Effector CD8-positive, alpha-beta T cell (primary cell): ENCODE measurements around the gene LIG1.
"Not testable (repeated sequence)": the region's sequence is repeated elsewhere in the genome, so short reads cannot be mapped to it uniquely, and the experiment has no call there.

Source experiments
- DNase-seq: peaks from one replicate; lab custom pipeline; 2025; lab: John Stamatoyannopoulos, UW

The LIG1 gene

DNA sequence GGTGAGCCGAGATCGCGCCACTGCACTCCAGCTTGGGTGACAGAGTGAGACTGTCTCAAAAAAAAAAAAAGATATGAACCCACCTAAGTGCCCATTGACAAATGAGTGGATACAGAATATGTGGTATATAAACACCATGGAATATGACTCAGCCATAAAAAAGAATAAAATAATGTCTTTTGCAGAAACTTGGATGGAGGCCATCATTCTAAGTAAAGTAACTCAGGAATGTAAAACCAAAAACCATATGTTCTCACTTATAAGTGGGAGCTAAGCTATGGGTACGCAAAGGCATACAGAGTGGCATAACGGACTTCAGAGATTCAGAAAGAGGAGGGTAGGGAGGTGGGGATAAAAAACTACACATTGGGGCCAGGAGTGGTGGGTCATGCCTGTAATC, 89.0 kb downstream of the LIG1 start:
- no peak for DNase-seq

- not testable (repeated sequence) for DNase-seq
These were observed 99.9 kb downstream of the LIG1 start for GRCh38 chr19:48070177-48070769.

- no peak for DNase-seq
These were observed 100.7 kb downstream of the LIG1 start for GRCh38 chr19:48069435-48069834.
